ENCODE data around the gene GPD2. TPM values are rescaled to one million over a fixed set of nuclear protein-coding genes. Genes with fewer than 3 reads are reported as not detected.

GPD2 gene
- polyA plus RNA-seq, 1 experiment, result 20.7 TPM

GRCh38 chr2:156538083-156538504 is 101.9 kb downstream of the GPD2 start:
- no peak overlapping the region for H3K4me3 ChIP-seq (ENCODE audit: low read depth, low read length)
- TF ChIP-seq, protein P1, sequence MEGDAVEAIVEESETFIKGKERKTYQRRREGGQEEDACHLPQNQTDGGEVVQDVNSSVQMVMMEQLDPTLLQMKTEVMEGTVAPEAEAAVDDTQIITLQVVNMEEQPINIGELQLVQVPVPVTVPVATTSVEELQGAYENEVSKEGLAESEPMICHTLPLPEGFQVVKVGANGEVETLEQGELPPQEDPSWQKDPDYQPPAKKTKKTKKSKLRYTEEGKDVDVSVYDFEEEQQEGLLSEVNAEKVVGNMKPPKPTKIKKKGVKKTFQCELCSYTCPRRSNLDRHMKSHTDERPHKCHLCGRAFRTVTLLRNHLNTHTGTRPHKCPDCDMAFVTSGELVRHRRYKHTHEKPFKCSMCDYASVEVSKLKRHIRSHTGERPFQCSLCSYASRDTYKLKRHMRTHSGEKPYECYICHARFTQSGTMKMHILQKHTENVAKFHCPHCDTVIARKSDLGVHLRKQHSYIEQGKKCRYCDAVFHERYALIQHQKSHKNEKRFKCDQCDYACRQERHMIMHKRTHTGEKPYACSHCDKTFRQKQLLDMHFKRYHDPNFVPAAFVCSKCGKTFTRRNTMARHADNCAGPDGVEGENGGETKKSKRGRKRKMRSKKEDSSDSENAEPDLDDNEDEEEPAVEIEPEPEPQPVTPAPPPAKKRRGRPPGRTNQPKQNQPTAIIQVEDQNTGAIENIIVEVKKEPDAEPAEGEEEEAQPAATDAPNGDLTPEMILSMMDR (IDR thresholded peaks at IDR 0.05; ENCODE audit: low read depth, low read length), result no peak
- H3K9me3 ChIP-seq (ENCODE audit: control insufficient read depth, insufficient read depth, low read length), result peaks cover 4% of the 10 kb centered on the region
- H3K27me3 ChIP-seq (ENCODE audit: control insufficient read depth, insufficient read depth, low read length), result no peaks in the 10 kb centered on the region
- ChIA-PET CTCF (interaction anchor here (0.6 kb wide), 1 partner anchor 203 kb away, joined by 4 read pairs; no protein-coding TSS in a partner anchor), POLR2A (no interaction called here)
- no peak for DNase-seq (ENCODE audit: low read depth, low spot score)
- H3K27ac ChIP-seq (ENCODE audit: low read depth, low read length), result no peak overlapping the region

GRCh38 chr2:156539086-156539860 is 103.1 kb downstream of the GPD2 start:
- DNase-seq (ENCODE audit: low read depth, low spot score), result no peak
- TF ChIP-seq, protein P1 (IDR thresholded peaks at IDR 0.05; ENCODE audit: low read depth, low read length), result no peak
- Histone ChIP-seq H3K4me3 (ENCODE audit: low read depth, low read length) (no peak overlapping the region), H3K27ac (ENCODE audit: low read depth, low read length) (no peak overlapping the region), H3K27me3 (ENCODE audit: control insufficient read depth, insufficient read depth, low read length) (no peaks in the 10 kb centered on the region), H3K9me3 (ENCODE audit: control insufficient read depth, insufficient read depth, low read length) (no peaks in the 10 kb centered on the region)
- CTCF ChIA-PET, result no interaction called here
- POLR2A ChIA-PET, result no interaction called here

- no peaks in the 10 kb centered on the region for H3K27me3 ChIP-seq (ENCODE audit: control insufficient read depth, insufficient read depth, low read length)
- no peak for DNase-seq (ENCODE audit: low read depth, low spot score)
- ChIA-PET POLR2A (no interaction called here), CTCF (interaction anchor here (0.6 to 1.5 kb wide), 3 partner anchors 11 to 352 kb away, joined by 3 to 12 read pairs (median 3); no protein-coding TSS in a partner anchor)
- no peak overlapping the region for H3K4me3 ChIP-seq (ENCODE audit: low read depth, low read length)
- no peaks in the 10 kb centered on the region for H3K9me3 ChIP-seq (ENCODE audit: control insufficient read depth, insufficient read depth, low read length)
- TF ChIP-seq, protein P1 (IDR thresholded peaks at IDR 0.05; ENCODE audit: low read depth, low read length), result no peak
- H3K27ac ChIP-seq (ENCODE audit: low read depth, low read length), result no peak overlapping the region
Measured at GRCh38 chr2:156540706-156541105, 104.5 kb downstream of the GPD2 start.

DNA sequence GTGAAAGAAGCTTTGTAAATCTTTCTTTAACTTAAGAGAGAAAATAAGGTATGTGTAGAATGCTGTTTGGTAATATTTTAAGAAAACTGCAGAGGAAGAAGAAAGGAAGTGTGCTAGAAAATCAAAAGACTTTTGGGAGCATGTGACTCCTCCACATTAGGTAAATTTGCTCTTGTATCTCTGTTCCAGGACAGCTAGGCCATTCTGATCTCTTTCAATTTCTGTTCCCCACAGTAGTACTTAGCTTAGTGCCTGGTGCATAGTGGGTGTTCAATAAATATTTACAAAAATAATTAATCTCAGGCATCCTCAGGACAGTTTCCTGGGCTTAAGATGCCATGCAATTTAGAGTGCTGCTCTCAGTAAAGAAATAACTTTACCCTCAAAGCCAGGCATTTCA is 105.0 kb downstream of the GPD2 start:
- CTCF ChIA-PET, result interaction anchor here (0.6 to 1.5 kb wide), 4 partner anchors 10 to 351 kb away, joined by 3 to 12 read pairs (median 6); no protein-coding TSS in a partner anchor
- no peak overlapping the region for H3K4me3 ChIP-seq (ENCODE audit: low read depth, low read length)
- H3K27me3 ChIP-seq (ENCODE audit: control insufficient read depth, insufficient read depth, low read length), result no peaks in the 10 kb centered on the region
- H3K27ac ChIP-seq (ENCODE audit: low read depth, low read length), result no peak overlapping the region
- H3K9me3 ChIP-seq (ENCODE audit: control insufficient read depth, insufficient read depth, low read length), result no peaks in the 10 kb centered on the region
- no peak for DNase-seq (ENCODE audit: low read depth, low spot score)
- TF ChIP-seq, protein P1 (IDR thresholded peaks at IDR 0.05; ENCODE audit: low read depth, low read length), result no peak
- POLR2A ChIA-PET, result no interaction called here

GRCh38 chr2:156541706-156542105 is 105.5 kb downstream of the GPD2 start:
- no peaks in the 10 kb centered on the region for H3K27me3 ChIP-seq (ENCODE audit: control insufficient read depth, insufficient read depth, low read length)
- TF ChIP-seq, protein P1 (IDR thresholded peaks at IDR 0.05; ENCODE audit: low read depth, low read length), result no peak
- no peak overlapping the region for H3K27ac ChIP-seq (ENCODE audit: low read depth, low read length)
- ChIA-PET CTCF (interaction anchor here (0.7 to 1.5 kb wide), 2 partner anchors 69 to 207 kb away, joined by 9 to 12 read pairs; no protein-coding TSS in a partner anchor), POLR2A (no interaction called here)
- no peak overlapping the region for H3K4me3 ChIP-seq (ENCODE audit: low read depth, low read length)
- no peaks in the 10 kb centered on the region for H3K9me3 ChIP-seq (ENCODE audit: control insufficient read depth, insufficient read depth, low read length)
- no peak for DNase-seq (ENCODE audit: low read depth, low spot score)

Data from AG04450 (cell line).